ENCODE results near the gene TTLL5. TPM values are rescaled to one million over a fixed set of nuclear protein-coding genes. Genes with fewer than 3 reads are reported as not detected.
A peak's percentile ranks its signal among the peaks of the same experiment; 100 is the strongest.

The TTLL5 gene
- total and polyA plus RNA-seq, 2 of the 4 experiments (the other 2 are of a cell fraction): 11.9 to 16.7 TPM

DNA sequence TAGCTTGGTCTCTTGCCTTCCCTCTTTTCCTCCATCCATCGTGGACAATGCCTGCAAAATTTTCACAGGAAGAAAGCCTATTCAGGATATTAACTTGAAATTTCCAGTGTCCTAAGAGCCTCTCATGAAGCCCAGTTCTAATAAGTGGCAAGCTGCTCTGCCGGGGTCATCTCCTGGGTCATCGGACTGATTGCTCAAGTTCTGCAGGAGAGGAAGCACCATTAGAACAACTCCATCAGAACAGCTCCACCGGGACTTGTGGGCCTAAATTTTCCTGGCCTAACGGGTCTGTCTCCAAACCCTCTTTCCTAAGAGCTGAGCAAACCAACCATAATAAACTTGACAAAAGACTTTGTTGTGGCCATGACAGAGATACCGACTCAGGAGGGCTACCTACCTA is 14.3 kb upstream of the TTLL5 start:
- in situ Hi-C loops (cut with MboI; ENCODE audit: low sequenced_read_pairs) (no loop called here), intact Hi-C loops (cut with micrococcal nuclease) (no loop called here), dilution Hi-C loops (cut with HindIII; ENCODE audit: low sequenced_read_pairs, unreplicated experiment) (no loop called here)
- H3K4me2 ChIP-seq (ENCODE audit: low read depth, low read length): peak overlapping the region; percentile 27; the same call in 1 of the 2 replicates
- no peak overlapping the region for H2AFZ ChIP-seq (replicated peaks; ENCODE audit: low read length, poor library complexity)
- peak overlapping the region in 1 of 2 experiments; percentile 45; a peak in 2 of 4 replicates for H4K8ac ChIP-seq (ENCODE audit: low read depth in 2 of 2, low read length in 2 of 2)
- WGBS, 2 experiments (ENCODE audit: extremely low coverage in 2 of 2, insufficient read length in 1 of 2): 87% methylated on average over 3 of the region's 6 CpGs; no CpG with 5 or more reads in 1 of the 2 experiments
- peak overlapping the region; percentile 54 for H4K91ac ChIP-seq (ENCODE audit: insufficient read depth, low read depth, low read length)
- no TSS peak for BruUV-seq (replicated peaks)
- H3K14ac ChIP-seq (replicated peaks; ENCODE audit: low read depth, low read length): no peak overlapping the region; the same call in 1 of the 2 replicates
- no peak overlapping the region for H3K23ac ChIP-seq (ENCODE audit: low read depth, low read length)
- H3K4me3 ChIP-seq (ENCODE audit: insufficient read depth, low read depth, low read length): no peak overlapping the region
- H3K4ac ChIP-seq (ENCODE audit: low read depth, low read length): peak overlapping the region; percentile 71
- peak overlapping the region; percentile 55 for H2BK120ac ChIP-seq (ENCODE audit: low read depth, low read length)
- H3K18ac ChIP-seq (ENCODE audit: low read depth, low read length): peak overlapping the region; percentile 4
- H3K56ac ChIP-seq (ENCODE audit: extremely low read depth, insufficient read depth, low read length): no peak overlapping the region
- no peaks in the 10 kb centered on the region; a peak in 1 of 4 replicates for H3K79me1 ChIP-seq (ENCODE audit: low read depth in 1 of 2, low read length in 2 of 2)
- DNase-seq (no peak), ATAC-seq (ENCODE audit: low read depth) (no peak)
- peak overlapping the region; percentile 63; the same call in 1 of the 3 replicates for H2BK15ac ChIP-seq (ENCODE audit: low read depth, low read length)
- CTCF ChIA-PET: interaction anchor here (1.1 to 2.0 kb wide), 2 partner anchors 68 to 70 kb away, joined by 4 to 6 read pairs; partner anchors contain the start of gene FLVCR2
- H2BK5ac ChIP-seq (ENCODE audit: low read depth, low read length, poor library complexity, severe bottlenecking): peak overlapping the region; percentile 78
- no peak overlapping the region for H3K9ac ChIP-seq (ENCODE audit: low read depth, low read length)
- TF ChIP-seq RCOR1 (IDR thresholded peaks at IDR 0.05; ENCODE audit: insufficient replicate concordance, low read length): no peak
- TF ChIP-seq MAZ (IDR thresholded peaks at IDR 0.05; ENCODE audit: borderline replicate concordance, low read depth, low read length): no peak
- TF ChIP-seq, protein P1, sequence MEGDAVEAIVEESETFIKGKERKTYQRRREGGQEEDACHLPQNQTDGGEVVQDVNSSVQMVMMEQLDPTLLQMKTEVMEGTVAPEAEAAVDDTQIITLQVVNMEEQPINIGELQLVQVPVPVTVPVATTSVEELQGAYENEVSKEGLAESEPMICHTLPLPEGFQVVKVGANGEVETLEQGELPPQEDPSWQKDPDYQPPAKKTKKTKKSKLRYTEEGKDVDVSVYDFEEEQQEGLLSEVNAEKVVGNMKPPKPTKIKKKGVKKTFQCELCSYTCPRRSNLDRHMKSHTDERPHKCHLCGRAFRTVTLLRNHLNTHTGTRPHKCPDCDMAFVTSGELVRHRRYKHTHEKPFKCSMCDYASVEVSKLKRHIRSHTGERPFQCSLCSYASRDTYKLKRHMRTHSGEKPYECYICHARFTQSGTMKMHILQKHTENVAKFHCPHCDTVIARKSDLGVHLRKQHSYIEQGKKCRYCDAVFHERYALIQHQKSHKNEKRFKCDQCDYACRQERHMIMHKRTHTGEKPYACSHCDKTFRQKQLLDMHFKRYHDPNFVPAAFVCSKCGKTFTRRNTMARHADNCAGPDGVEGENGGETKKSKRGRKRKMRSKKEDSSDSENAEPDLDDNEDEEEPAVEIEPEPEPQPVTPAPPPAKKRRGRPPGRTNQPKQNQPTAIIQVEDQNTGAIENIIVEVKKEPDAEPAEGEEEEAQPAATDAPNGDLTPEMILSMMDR (conservative IDR thresholded peaks at IDR 0.05; ENCODE audit: low read depth, low read length): no peak
- no peak for TF ChIP-seq RFX5 (IDR thresholded peaks at IDR 0.05; ENCODE audit: low read depth, low read length)
- TF ChIP-seq CHD1 (IDR thresholded peaks at IDR 0.05; ENCODE audit: low read depth, low read length): no peak
- TF ChIP-seq NFE2L2 (IDR thresholded peaks at IDR 0.05; ENCODE audit: low read depth, low read length): no peak
- TF ChIP-seq USF2 (IDR thresholded peaks at IDR 0.05; ENCODE audit: low read depth, low read length): no peak
- no peak for TF ChIP-seq MAFK (IDR thresholded peaks at IDR 0.05; ENCODE audit: low read depth, low read length)
- no peak for TF ChIP-seq CEBPB (IDR thresholded peaks at IDR 0.05; ENCODE audit: low read depth, low read length)
- TF ChIP-seq POLR2A (IDR thresholded peaks at IDR 0.05; ENCODE audit: low read depth, low read length): no peak
- no peak for TF ChIP-seq RAD21 (IDR thresholded peaks at IDR 0.05; ENCODE audit: low read length)
- no peak for TF ChIP-seq BHLHE40 (IDR thresholded peaks at IDR 0.05; ENCODE audit: low read depth, low read length)
- TF ChIP-seq FOS (IDR thresholded peaks at IDR 0.05; ENCODE audit: low read depth, low read length): no peak
- TF ChIP-seq, protein P2, sequence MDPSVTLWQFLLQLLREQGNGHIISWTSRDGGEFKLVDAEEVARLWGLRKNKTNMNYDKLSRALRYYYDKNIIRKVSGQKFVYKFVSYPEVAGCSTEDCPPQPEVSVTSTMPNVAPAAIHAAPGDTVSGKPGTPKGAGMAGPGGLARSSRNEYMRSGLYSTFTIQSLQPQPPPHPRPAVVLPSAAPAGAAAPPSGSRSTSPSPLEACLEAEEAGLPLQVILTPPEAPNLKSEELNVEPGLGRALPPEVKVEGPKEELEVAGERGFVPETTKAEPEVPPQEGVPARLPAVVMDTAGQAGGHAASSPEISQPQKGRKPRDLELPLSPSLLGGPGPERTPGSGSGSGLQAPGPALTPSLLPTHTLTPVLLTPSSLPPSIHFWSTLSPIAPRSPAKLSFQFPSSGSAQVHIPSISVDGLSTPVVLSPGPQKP (IDR thresholded peaks at IDR 0.05; ENCODE audit: borderline replicate concordance, low read depth, low read length): no peak
- no peak for TF ChIP-seq MXI1 (IDR thresholded peaks at IDR 0.05; ENCODE audit: borderline replicate concordance, low read depth, low read length)
- TF ChIP-seq SMC3 (IDR thresholded peaks at IDR 0.05; ENCODE audit: low read depth, low read length): no peak
- peak overlapping the region; percentile 15; the same call in 1 of the 2 replicates for H2AK5ac ChIP-seq (ENCODE audit: low read depth, low read length)
- H2BK20ac ChIP-seq (ENCODE audit: low read depth, low read length): peak overlapping the region; percentile 86
- peak overlapping the region; percentile 19; the same call in 1 of the 2 replicates for H4K5ac ChIP-seq (ENCODE audit: low read depth, low read length)
- peak overlapping the region; percentile 78 for H2AK9ac ChIP-seq (replicated peaks; ENCODE audit: low read depth, low read length, poor library complexity)
- no peaks in the 10 kb centered on the region for H3K27me3 ChIP-seq (ENCODE audit: control insufficient read depth, insufficient read depth, low read length)
- peaks cover 26% of the 10 kb centered on the region for H3K4me1 ChIP-seq (ENCODE audit: control insufficient read depth, insufficient read depth, low read length)
- H3K27ac ChIP-seq (ENCODE audit: insufficient read depth, low read length): peak overlapping the region; percentile 56; the same call in 1 of the 2 replicates
- H3K9me1 ChIP-seq (ENCODE audit: insufficient read depth, low read length): peaks cover 20% of the 10 kb centered on the region
- peaks cover 6% of the 10 kb centered on the region; the same call in 1 of the 2 replicates for H3K36me3 ChIP-seq (ENCODE audit: control insufficient read depth, insufficient read depth, low read length)
- peaks cover 3% of the 10 kb centered on the region; the same call in 1 of the 2 replicates for H4K20me1 ChIP-seq (ENCODE audit: insufficient read depth, low read length)
- POLR2A ChIA-PET (ENCODE audit: unreplicated experiment): no interaction called here
- no peaks in the 10 kb centered on the region for H3K9me3 ChIP-seq (ENCODE audit: control insufficient read depth, insufficient read depth, low read length)
